ENCODE data around the gene SH3RF3. TPM values are rescaled to one million over a fixed set of nuclear protein-coding genes. Genes with fewer than 3 reads are reported as not detected.

The SH3RF3 gene
- total and polyA plus RNA-seq, 2 donors (not counting 1 experiment from before 2014, with no cell fraction given) = 8.3 to 10.1 TPM

GRCh38 chr2:109343460-109343859 is 214.5 kb downstream of the SH3RF3 start:
- no peak overlapping the region for H3K27ac ChIP-seq (ENCODE audit: insufficient read depth, low read length)
- no peaks in the 10 kb centered on the region for H3K36me3 ChIP-seq (ENCODE audit: control insufficient read depth, insufficient read depth, low read length)
- H3K79me2 ChIP-seq (ENCODE audit: control insufficient read depth, insufficient read depth, low read length) = peaks cover 11% of the 10 kb centered on the region
- no peak for DNase-seq (ENCODE audit: low read depth in 2 of 2)
- no peaks in the 10 kb centered on the region for H3K9me3 ChIP-seq (ENCODE audit: control insufficient read depth, insufficient read depth, low read depth, low read length)
- H3K4me2 ChIP-seq (ENCODE audit: extremely low read depth, insufficient read depth, low read length) = no peak overlapping the region
- H3K9ac ChIP-seq (ENCODE audit: insufficient read depth, low read length) = no peak overlapping the region
- no peak overlapping the region for H3K4me3 ChIP-seq (replicated peaks in 1 of 4; ENCODE audit: control extremely low read depth in 1 of 4, insufficient read depth in 1 of 4, low read depth in 3 of 4, low read length in 4 of 4)
- H2AFZ ChIP-seq (ENCODE audit: low read length) = no peak overlapping the region
- no peaks in the 10 kb centered on the region for H3K27me3 ChIP-seq (ENCODE audit: control insufficient read depth, insufficient read depth, low read length)
- peaks cover 14% of the 10 kb centered on the region for H3K4me1 ChIP-seq (ENCODE audit: control insufficient read depth, extremely low read depth, insufficient read depth, low read length)
- TF ChIP-seq CTCF (conservative IDR thresholded peaks at IDR 0.05 in 1 of 2, IDR thresholded peaks at IDR 0.05 in 1 of 2; ENCODE audit: low read depth in 1 of 2, low read length in 2 of 2) = no peak
- no peak for TF ChIP-seq EZH2 (IDR thresholded peaks at IDR 0.05; ENCODE audit: low read length, missing control alignments)
- H4K20me1 ChIP-seq (ENCODE audit: control insufficient read depth, extremely low read depth, insufficient read depth, low read length) = no peaks in the 10 kb centered on the region

GRCh38 chr2:109344270-109344805 is 215.3 kb downstream of the SH3RF3 start:
- Histone ChIP-seq H3K9ac (ENCODE audit: insufficient read depth, low read length) (no peak overlapping the region), H3K27me3 (ENCODE audit: control insufficient read depth, insufficient read depth, low read length) (no peaks in the 10 kb centered on the region), H3K4me1 (ENCODE audit: control insufficient read depth, extremely low read depth, insufficient read depth, low read length) (peaks cover 14% of the 10 kb centered on the region), H3K79me2 (ENCODE audit: control insufficient read depth, insufficient read depth, low read length) (peaks cover 8% of the 10 kb centered on the region), H2AFZ (ENCODE audit: low read length) (no peak overlapping the region), H4K20me1 (ENCODE audit: control insufficient read depth, extremely low read depth, insufficient read depth, low read length) (no peaks in the 10 kb centered on the region), H3K4me2 (ENCODE audit: extremely low read depth, insufficient read depth, low read length) (no peak overlapping the region), H3K36me3 (ENCODE audit: control insufficient read depth, insufficient read depth, low read length) (no peaks in the 10 kb centered on the region), H3K27ac (ENCODE audit: insufficient read depth, low read length) (no peak overlapping the region), H3K9me3 (ENCODE audit: control insufficient read depth, insufficient read depth, low read depth, low read length) (no peaks in the 10 kb centered on the region), H3K4me3 (replicated peaks in 1 of 4; ENCODE audit: control extremely low read depth in 1 of 4, insufficient read depth in 1 of 4, low read depth in 3 of 4, low read length in 4 of 4) (no peak overlapping the region)
- TF ChIP-seq CTCF (conservative IDR thresholded peaks at IDR 0.05 in 1 of 2, IDR thresholded peaks at IDR 0.05 in 1 of 2; ENCODE audit: low read depth in 1 of 2, low read length in 2 of 2) = no peak
- no peak for TF ChIP-seq EZH2 (IDR thresholded peaks at IDR 0.05; ENCODE audit: low read length, missing control alignments)
- no peak for DNase-seq (ENCODE audit: low read depth in 2 of 2)

GRCh38 chr2:109345091-109345490 is 216.1 kb downstream of the SH3RF3 start:
- TF ChIP-seq CTCF (conservative IDR thresholded peaks at IDR 0.05 in 1 of 2, IDR thresholded peaks at IDR 0.05 in 1 of 2; ENCODE audit: low read depth in 1 of 2, low read length in 2 of 2) = no peak
- no peak for TF ChIP-seq EZH2 (IDR thresholded peaks at IDR 0.05; ENCODE audit: low read length, missing control alignments)
- H3K4me1 ChIP-seq (ENCODE audit: control insufficient read depth, extremely low read depth, insufficient read depth, low read length) = peaks cover 10% of the 10 kb centered on the region
- peaks cover 8% of the 10 kb centered on the region for H3K79me2 ChIP-seq (ENCODE audit: control insufficient read depth, insufficient read depth, low read length)
- H3K4me2 ChIP-seq (ENCODE audit: extremely low read depth, insufficient read depth, low read length) = no peak overlapping the region
- H3K9me3 ChIP-seq (ENCODE audit: control insufficient read depth, insufficient read depth, low read depth, low read length) = no peaks in the 10 kb centered on the region
- H3K27ac ChIP-seq (ENCODE audit: insufficient read depth, low read length) = no peak overlapping the region
- no peaks in the 10 kb centered on the region for H3K36me3 ChIP-seq (ENCODE audit: control insufficient read depth, insufficient read depth, low read length)
- H3K9ac ChIP-seq (ENCODE audit: insufficient read depth, low read length) = no peak overlapping the region
- H2AFZ ChIP-seq (ENCODE audit: low read length) = no peak overlapping the region
- H3K27me3 ChIP-seq (ENCODE audit: control insufficient read depth, insufficient read depth, low read length) = no peaks in the 10 kb centered on the region
- no peaks in the 10 kb centered on the region for H4K20me1 ChIP-seq (ENCODE audit: control insufficient read depth, extremely low read depth, insufficient read depth, low read length)
- no peak for DNase-seq (ENCODE audit: low read depth in 2 of 2)
- no peak overlapping the region for H3K4me3 ChIP-seq (replicated peaks in 1 of 4; ENCODE audit: control extremely low read depth in 1 of 4, insufficient read depth in 1 of 4, low read depth in 3 of 4, low read length in 4 of 4)

All from fibroblast of lung (primary cell).